HG02973 (cell line): ENCODE results near the gene ITGB2.
"Not testable (repeated sequence)": the region's sequence is repeated elsewhere in the genome, so short reads cannot be mapped to it uniquely, and the experiment has no call there.

Experiments
- ATAC-seq: cut with Tn5 transposase; IDR thresholded peaks from one replicate; pipeline ENCODE4 v1.9.1; 2021; ENCODE audit warnings: moderate library complexity; ENCODE audit not compliant: unreplicated experiment

ITGB2 gene

DNA sequence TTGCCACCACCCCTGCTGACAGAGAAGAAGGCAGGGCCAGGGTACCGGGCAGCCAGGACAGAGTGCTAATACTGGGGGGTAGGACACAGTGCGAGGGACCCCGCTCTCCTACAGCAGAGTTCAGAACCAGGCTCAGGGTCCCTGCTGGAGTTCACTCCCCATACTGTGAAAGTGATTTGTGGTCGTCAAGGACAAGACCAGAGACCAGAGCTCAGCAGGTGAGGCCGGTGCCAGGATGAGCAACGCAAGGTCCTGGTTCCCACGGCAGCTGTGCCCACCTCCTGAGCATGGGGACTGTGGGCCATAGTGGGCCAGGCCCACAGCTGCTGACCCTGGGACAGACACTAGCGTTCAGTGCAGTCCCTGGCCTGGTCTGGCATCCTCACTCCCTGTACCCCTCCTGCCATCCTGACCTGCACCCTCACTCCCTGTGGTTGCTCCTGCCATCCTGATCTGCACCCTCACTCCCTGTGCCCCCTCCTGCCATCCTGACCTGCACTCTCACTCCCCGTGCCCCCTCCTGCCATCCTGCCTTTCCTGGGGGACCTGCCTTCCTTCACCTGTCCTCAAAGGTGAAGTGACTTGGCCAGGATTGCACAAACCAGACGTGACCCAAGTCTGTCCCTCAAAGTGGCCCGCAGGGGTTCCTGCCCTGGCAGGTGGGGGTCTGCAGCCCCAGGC lies 33.4 kb downstream of the ITGB2 start:
- ATAC-seq: no peak

DNA sequence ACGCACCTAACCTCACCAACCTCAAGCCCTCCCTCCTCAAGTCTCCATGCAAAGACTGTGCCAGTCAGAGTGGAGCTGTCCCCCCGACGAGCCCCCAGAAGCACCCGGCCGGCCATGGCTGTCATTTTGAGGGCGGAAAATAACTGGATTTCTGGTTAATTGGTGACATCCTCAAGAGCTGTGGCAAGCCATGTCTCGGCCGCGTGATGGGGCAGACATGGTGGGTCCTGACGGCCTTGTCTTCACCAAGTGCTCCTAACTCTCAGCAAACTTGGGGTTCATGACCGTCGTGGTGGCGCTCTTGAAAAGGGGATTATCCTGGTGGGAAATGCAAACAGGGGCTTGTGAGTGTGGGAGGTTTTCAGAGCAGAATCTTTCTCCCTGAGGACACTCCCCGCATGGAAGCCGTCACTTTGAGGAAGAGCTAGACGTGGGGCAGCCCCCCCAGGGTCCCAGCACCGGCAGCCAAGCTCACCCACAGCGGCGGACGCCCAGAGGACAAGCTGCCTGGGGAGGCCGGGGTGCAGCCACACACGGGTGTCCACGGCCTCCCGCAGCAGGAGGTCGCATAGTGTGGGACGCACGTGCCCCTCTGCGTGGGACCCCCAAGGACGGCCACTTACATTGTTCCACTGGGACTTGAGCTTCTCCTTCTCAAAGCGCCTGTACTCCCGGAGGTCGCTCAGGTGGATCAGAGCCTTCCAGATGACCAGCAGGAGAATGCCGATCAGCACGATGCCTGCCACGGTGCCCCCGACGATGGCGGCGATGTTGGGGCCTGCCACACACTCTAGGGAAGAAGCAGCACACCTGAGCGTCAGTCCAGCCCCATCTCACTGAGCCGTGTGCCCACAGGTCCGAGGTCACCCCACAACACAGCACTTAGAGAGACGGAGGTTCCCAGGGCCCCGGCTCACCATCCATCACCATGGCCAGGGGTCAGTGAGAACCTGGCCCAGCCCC lies 34.3 kb downstream of the ITGB2 start:
- no peak for ATAC-seq

- ATAC-seq: no peak
Observed at GRCh38 chr21:44885615-44886014, 35.1 kb downstream of the ITGB2 start.

DNA sequence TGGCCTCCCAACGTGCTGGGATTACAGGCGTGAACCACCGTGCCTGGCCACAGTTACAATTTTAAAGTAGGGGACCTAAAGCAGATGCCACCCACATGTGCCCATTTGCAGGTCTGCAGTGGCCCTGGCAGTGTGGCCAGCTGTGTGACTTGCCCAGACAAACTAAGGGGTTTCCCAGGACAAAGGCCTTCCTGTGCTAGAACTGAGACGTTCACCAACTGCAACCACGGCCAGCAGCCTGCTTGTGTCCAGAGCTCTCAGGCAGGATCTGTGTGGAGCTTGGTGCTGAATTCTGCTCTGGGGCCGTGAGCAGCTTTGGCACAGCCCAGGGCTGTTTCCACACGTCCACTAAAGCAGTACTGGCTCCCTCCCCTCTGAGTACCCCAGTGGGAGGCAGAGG lies 36.6 kb downstream of the ITGB2 start:
- ATAC-seq: no peak

DNA sequence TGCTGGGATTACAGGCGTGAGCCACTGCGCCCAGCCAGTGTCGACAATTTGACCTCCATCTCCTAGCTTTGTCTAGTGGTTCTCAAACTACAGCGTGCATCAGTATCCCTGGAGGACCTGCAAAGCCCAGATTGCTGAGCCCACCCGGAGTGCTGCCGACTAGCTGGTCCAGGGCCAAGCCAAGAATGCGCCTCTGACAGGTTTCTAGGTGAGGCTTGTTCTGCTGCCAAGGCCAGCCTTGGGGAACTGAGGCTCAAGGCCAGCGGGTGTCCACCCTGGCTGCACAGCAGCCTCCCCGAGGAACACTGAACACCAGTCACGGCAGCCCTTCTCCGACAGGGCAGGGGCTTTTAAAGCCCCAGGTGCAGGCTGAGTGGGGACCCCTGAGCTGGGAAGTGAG lies 37.4 kb downstream of the ITGB2 start:
- ATAC-seq: no peak

DNA sequence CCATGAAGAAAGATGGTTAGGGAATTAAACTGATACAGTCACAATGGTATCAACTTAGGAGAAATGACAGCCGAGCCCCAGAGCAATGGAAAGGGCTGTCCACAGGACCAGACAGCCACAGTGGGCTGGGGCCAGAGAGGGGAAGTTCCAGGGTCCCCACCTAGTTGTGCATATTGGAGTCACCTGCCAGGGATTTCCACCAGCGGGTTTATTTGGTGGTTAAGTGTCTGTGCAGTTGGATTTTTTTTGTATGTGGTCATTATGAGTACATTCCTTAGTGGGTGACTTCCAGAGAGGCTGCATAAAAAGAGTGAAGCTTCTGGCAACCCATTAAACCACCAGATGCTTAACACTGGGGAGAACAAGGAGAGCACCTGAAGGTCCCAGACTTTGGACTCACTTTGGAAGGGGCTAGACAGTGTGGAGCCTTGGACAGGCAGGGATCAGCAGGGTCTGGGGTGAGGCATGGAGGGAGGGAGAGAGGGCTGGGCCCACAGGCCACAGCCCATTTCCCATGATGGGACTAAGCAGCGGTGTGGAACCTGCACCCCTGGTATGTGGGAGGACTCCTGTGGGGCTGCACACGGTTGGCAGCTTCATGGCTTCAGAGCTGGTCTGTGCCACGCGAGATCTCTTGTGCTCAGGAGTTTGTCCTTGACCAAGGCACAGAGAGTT lies 39.4 kb downstream of the ITGB2 start:
- ATAC-seq: no peak

DNA sequence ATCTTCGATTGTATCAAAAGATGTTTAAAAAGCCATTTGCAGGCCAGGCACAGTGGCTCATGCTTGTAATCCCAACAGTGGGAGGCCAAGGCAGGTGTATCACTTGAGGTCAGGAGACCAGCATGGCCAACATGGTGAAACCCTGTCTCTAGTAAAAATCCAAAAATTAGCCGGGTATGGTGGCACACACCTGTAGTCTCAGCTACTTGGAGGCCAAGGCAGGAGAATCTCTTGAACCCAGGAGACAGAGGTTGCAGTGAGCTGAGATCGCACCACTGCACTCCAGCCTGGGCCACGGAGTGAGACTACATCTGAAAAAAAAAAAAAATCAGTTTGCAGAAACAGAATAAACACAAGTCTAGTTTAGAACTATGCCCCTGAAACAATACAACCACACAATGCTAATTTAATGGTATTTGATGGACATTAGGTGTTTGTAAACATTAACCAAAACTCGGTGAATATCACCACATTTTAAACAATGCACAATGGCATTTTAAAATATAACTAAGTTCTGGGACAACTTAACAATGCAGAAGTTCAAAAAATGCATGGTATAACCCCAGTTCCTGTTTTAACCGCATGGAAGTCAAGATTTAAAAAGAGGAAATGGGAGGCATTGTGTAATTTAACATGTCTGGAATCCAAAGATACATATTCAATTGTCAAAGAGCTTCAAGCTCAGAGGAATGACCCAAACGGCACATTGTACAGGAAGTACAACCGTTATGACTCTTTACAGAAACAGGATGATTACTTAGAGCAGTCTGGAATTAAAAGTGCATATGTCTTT lies 40.1 kb downstream of the ITGB2 start:
- ATAC-seq: no peak

DNA sequence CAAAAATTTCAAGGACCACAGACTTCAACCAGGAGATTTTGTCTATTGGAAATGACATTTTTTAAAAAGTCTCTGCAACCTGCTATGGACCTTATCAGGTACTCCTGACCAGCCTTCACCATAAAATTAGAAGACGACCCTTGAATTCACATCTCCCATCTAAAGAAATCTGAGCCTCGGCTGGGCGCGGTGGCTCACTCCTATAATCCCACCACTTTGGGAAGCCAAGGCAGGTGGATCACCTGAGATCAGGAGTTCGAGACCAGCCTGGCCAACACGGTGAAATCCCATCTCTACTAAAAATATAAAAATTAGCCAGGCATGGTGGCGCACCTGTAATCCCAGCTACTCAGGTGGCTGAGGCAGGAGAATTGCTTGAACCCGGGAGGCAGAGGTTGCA lies 41.5 kb downstream of the ITGB2 start:
- ATAC-seq: not testable (repeated sequence)

DNA sequence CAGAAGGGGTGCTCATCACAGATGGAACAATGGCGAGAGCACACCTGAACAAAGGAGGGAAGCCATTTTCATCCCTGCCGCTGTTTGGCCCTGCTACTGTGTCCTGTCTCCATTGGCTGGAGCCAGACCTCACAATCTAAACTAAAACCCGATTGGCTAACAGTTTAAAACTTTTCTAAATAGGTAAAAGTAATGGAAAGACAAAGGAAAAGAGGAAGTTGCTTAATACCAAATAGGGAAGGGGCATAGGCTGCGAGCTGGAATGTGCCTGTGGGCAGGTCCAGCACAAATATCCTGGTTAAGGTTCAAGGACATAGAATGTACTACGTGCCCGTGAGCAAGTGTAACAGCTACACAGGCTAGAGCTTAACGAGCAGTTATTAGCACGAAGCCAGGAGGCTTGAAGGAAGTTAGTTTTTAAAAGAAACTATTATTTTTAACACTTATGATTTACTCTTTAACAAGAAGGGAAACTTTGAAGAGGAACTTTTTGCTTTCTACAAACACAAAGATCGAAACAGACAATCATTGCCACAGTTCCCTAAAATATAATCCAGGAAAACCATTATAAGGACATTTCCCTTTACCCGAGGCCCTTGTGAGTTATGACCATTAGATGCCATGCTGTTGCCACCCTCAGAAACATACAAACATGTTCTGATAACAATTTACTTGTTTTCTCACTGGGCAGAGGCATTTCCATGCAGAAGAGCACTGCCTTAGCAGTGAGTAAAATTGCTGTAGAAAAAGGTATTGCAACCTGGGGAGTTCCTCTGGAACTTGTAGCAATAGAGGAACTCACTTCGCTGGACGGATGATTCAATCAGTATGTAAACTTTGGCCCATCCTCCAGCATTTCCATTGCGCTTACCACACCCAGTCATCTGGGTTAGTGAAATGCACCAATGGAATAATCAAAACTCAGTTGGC lies 42.4 kb downstream of the ITGB2 start:
- ATAC-seq: no peak

- ATAC-seq: no peak
Observed at GRCh38 chr21:44876849-44877575, 43.7 kb downstream of the ITGB2 start.

- ATAC-seq: no peak
Observed at GRCh38 chr21:44875316-44875700, 45.4 kb downstream of the ITGB2 start.

DNA sequence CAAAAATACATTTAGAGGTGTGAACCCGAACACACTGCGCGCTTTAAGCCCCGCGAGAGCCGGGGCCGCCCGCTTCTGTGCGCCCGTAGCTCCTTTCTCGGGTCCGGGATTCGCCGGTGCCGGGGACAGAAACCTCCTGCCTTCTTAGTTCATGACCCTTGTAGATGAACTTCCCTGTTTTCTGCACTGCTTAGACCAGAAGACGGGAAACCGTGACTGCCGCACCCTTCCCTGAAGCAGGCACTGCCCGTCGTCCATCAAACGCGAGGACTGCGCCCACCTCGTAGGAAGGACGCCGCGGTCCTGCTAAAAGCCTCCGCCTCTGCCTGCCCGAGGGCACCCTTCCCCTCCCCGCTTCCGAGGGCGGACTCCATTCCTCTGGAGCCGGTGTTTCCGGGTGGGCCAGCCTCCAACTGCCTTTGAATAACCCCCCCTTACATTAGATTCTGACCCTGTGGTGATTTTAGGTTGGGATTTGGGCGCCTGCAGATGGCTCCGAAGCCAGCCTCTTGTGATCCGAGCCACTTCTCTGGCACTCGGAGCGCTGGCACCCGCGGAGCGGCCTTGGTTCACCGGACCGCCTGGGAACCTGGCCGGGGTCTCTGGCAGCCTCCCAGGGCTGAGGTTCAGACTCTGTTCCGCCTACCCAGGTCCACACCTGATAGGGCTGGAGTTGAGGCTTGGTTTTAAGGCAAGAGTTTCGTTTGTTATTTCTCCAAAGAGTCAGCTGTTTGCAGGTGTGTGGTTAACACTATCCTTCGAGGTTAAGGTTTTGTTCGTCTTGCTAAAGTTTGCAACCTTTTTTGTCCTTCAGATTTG lies 46.0 kb downstream of the ITGB2 start:
- no peak for ATAC-seq

- peak; percentile 2 for ATAC-seq
Observed at GRCh38 chr21:44874240-44874496, 46.5 kb downstream of the ITGB2 start.

DNA sequence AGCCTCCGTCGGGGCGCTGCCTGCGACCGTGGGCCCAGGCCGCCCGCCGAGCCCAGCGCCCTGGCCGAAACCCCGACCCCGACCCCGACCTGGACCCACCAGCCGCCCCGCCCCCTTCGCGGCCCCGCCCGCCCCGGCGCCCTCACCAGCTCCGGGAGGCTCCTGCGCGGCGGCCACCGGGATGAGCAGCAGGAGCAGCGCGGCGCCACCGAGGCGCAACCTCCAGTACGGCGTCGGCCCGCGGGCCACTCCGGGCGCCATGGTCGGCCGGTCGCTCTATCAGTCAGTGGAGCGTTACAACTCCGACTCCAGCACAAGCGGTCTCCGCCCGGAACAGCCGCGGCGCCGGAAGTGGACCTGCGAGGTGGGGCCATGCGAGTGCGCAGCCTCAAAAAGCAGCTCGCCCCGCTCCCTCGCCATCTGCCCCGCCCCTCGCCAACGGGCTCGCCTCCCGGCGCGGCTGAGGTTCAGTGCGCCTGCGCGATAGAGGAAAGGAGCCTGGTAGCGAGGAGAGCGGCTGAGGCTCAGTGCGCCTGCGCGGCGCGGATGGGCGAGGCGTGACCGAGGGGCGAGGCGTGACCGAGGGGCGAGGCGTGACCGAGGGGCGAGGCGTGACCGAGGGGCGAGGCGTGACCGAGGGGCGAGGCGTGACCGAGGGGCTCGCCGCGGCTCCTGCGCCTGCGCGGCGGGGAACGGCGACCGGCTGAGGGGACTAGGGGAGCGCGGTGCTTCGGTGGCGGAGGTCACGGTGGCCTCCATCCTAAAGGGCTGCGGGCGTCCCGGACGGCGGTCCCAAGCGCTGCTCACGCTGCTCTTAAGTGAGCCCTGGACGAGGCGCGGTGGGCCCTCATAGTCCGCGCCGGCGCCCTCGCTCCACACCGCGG lies 47.1 kb downstream of the ITGB2 start, which contains the start of gene PTTG1IP:
PTTG1IP (minus strand) TSS at position 335 of the 884 bp plus-strand sequence; CDS start at position 261, 74 bp downstream.
- peak; percentile 54 for ATAC-seq

DNA sequence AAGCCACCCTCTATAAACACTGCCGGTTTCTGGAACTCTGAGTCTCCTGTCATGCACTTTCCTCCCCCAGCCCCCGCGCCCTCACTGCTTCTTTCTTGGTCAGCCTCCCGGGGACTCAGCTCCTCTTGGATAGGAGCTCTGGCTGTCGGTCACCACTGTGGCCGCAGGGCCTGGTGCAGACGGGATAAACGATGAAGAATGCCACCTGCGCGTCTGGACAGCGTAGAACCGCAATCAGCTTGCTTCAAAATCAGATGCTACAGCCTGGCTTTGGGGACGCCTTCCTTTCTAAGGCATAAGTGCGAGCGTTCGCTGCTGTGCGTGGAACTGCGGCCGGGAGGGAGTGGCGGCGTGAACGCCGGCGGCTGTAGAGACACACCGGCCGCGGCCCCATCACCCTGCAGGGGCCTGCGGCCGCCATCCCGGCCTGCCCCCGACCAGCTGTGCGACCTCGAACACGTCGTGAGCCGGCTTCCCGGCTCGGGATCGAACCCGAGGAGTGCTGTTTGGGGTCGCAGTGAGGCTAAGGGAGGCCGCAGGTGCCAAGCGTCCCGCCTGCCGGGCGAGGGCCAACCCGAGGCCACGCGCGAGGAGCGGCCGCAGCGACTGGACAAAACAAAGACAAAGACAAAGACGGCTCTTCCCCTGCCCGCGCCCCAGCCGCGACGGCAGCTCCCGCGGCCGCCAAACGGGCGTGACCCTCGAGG lies 47.9 kb downstream of the ITGB2 start:
- peak; percentile 2 for ATAC-seq

DNA sequence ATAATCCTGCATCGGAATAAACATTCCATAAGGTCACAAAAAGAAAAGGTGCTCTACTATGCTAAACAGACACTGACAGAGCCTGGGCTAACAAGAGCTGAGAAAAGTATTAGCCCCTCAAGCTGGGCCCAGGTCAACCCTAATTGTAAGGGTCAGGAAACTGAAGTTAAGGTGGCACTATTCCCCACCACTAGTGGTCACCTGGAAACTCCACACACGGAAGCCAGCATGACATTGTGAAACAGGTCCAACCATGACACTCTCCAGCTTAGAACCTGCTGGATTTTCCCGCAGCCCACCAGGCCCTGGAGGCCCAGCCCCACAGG lies 48.4 kb downstream of the ITGB2 start:
- no peak for ATAC-seq
